ENCODE data around the gene CADPS2.

The CADPS2 gene

DNA sequence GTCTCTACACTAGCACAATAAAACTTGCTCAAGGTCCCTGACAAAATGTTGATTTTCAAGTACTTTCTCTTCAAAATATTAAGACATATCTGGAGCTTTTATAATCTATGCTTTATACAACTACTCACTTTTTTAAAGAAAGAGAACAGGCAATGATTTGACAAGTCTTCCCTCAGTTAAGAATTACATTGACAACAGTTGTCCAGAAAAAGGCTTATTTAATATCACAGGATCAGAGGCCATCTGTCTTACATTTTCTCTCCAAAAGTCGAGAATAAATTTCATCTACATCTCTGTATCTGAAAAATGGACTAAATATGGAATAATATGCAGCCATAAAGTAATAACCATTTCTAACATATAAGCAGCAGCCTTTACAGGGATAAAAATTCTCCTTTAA lies 175.3 kb downstream of the CADPS2 start:
- H3K36me3 ChIP-seq (ENCODE audit: insufficient read depth, low read length) = no peaks in the 10 kb centered on the region
- ATAC-seq (ENCODE audit: insufficient read depth, low read depth) = no peak
- no peak overlapping the region for H3K4me2 ChIP-seq (ENCODE audit: insufficient read depth, low read length)
- H4K20me1 ChIP-seq (ENCODE audit: insufficient read depth, low read length) = no peaks in the 10 kb centered on the region
- H3K4me1 ChIP-seq (ENCODE audit: insufficient read depth, low read length) = no peaks in the 10 kb centered on the region
- no peaks in the 10 kb centered on the region for H3K79me2 ChIP-seq (ENCODE audit: insufficient read depth, low read length)
- H3K4me3 ChIP-seq (ENCODE audit: low read depth in 1 of 2, low read length in 2 of 2) = no peak overlapping the region
- no peak for TF ChIP-seq EZH2 (IDR thresholded peaks at IDR 0.05; ENCODE audit: borderline replicate concordance, low read depth, low read length, severe bottlenecking)
- TF ChIP-seq, protein P1, sequence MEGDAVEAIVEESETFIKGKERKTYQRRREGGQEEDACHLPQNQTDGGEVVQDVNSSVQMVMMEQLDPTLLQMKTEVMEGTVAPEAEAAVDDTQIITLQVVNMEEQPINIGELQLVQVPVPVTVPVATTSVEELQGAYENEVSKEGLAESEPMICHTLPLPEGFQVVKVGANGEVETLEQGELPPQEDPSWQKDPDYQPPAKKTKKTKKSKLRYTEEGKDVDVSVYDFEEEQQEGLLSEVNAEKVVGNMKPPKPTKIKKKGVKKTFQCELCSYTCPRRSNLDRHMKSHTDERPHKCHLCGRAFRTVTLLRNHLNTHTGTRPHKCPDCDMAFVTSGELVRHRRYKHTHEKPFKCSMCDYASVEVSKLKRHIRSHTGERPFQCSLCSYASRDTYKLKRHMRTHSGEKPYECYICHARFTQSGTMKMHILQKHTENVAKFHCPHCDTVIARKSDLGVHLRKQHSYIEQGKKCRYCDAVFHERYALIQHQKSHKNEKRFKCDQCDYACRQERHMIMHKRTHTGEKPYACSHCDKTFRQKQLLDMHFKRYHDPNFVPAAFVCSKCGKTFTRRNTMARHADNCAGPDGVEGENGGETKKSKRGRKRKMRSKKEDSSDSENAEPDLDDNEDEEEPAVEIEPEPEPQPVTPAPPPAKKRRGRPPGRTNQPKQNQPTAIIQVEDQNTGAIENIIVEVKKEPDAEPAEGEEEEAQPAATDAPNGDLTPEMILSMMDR (IDR thresholded peaks at IDR 0.05; ENCODE audit: borderline replicate concordance, extremely low read depth, low read length, poor library complexity, severe bottlenecking) = no peak
- H2AFZ ChIP-seq (ENCODE audit: low read depth, low read length) = no peak overlapping the region
- no peak overlapping the region for H3K27ac ChIP-seq (ENCODE audit: low read length)
- H3K9ac ChIP-seq (ENCODE audit: low read depth, low read length) = no peak overlapping the region
- H3K27me3 ChIP-seq (ENCODE audit: insufficient read depth, low read length, poor library complexity) = no peaks in the 10 kb centered on the region
- DNase-seq = no peak
- no peaks in the 10 kb centered on the region for H3K9me3 ChIP-seq (ENCODE audit: insufficient read depth, low read length, severe bottlenecking)

DNA sequence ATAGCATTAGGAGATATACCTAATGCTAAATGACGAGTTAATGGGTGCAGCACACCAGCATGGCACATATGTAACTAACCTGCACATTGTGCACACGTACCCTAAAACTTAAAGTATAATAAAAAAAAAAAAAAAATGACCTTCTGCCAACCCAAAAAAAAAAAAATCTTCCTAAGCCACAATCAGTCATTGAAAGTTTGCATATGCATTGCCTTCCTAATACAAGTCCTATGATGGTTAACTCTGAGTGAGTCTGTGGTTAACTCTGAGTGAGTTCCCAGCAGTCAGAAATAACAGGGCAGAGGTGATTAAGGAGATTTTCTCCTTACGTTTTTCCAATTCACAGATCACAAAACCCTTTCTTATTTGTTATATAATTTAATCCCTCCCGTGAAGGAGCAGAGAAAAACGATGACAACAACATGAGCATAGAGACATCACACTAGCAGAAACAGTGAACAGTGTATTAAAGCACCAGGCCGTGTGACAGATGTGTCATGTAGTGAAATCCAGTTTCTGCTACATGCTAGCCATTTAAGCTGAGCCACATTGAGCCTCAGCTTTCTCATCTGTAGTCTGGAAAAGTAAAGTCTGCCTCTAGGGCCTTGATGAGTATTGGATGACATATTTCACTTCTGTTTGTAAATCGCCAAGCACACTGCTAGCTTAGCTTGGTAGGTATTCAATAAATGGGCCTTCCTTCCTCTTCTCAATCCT lies 176.2 kb downstream of the CADPS2 start:
- ATAC-seq (ENCODE audit: insufficient read depth, low read depth) (no peak), DNase-seq (no peak)
- H3K79me2 ChIP-seq (ENCODE audit: insufficient read depth, low read length) = no peaks in the 10 kb centered on the region
- no peaks in the 10 kb centered on the region for H3K9me3 ChIP-seq (ENCODE audit: insufficient read depth, low read length, severe bottlenecking)
- no peak for TF ChIP-seq EZH2 (IDR thresholded peaks at IDR 0.05; ENCODE audit: borderline replicate concordance, low read depth, low read length, severe bottlenecking)
- TF ChIP-seq, protein P1 (IDR thresholded peaks at IDR 0.05; ENCODE audit: borderline replicate concordance, extremely low read depth, low read length, poor library complexity, severe bottlenecking) = no peak
- no peak overlapping the region for H3K4me2 ChIP-seq (ENCODE audit: insufficient read depth, low read length)
- H3K4me3 ChIP-seq (ENCODE audit: low read depth in 1 of 2, low read length in 2 of 2) = no peak overlapping the region
- H3K27me3 ChIP-seq (ENCODE audit: insufficient read depth, low read length, poor library complexity) = no peaks in the 10 kb centered on the region
- H4K20me1 ChIP-seq (ENCODE audit: insufficient read depth, low read length) = no peaks in the 10 kb centered on the region
- no peaks in the 10 kb centered on the region for H3K36me3 ChIP-seq (ENCODE audit: insufficient read depth, low read length)
- H3K4me1 ChIP-seq (ENCODE audit: insufficient read depth, low read length) = no peaks in the 10 kb centered on the region
- H3K27ac ChIP-seq (ENCODE audit: low read length) = no peak overlapping the region
- H2AFZ ChIP-seq (ENCODE audit: low read depth, low read length) = no peak overlapping the region
- no peak overlapping the region for H3K9ac ChIP-seq (ENCODE audit: low read depth, low read length)

DNA sequence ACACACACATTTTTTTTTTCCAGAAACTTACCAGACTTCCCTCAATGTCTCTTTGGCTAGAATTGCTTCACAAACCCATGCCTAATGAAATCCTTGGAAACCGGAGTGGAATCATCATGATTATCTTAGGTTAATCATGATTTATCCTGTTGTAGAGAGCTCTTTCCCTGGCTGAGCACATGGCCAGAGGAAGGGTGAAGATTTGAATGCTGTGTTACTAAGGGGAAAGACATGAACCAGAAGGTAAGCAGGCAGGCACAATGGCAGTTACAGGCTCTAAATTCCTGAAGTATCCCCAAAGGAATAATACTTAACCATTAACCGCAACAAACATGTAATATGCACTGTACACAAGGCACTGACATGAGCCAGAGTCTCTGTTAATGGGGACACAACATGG lies 179.4 kb downstream of the CADPS2 start:
- H3K27me3 ChIP-seq (ENCODE audit: insufficient read depth, low read length, poor library complexity) = no peaks in the 10 kb centered on the region
- no peak overlapping the region for H3K9ac ChIP-seq (ENCODE audit: low read depth, low read length)

More for the DNA sequence above, 179.4 kb downstream of the CADPS2 start:
- no peak overlapping the region for H3K27ac ChIP-seq (ENCODE audit: low read length)
- H3K9me3 ChIP-seq (ENCODE audit: insufficient read depth, low read length, severe bottlenecking) = no peaks in the 10 kb centered on the region
- H3K4me2 ChIP-seq (ENCODE audit: insufficient read depth, low read length) = no peak overlapping the region
- no peaks in the 10 kb centered on the region for H3K79me2 ChIP-seq (ENCODE audit: insufficient read depth, low read length)
- no peaks in the 10 kb centered on the region for H4K20me1 ChIP-seq (ENCODE audit: insufficient read depth, low read length)
- ATAC-seq (ENCODE audit: insufficient read depth, low read depth) (no peak), DNase-seq (no peak)
- H3K4me3 ChIP-seq (ENCODE audit: low read depth in 1 of 2, low read length in 2 of 2) = no peak overlapping the region
- no peaks in the 10 kb centered on the region for H3K4me1 ChIP-seq (ENCODE audit: insufficient read depth, low read length)
- TF ChIP-seq, protein P1 (IDR thresholded peaks at IDR 0.05; ENCODE audit: borderline replicate concordance, extremely low read depth, low read length, poor library complexity, severe bottlenecking) = no peak
- TF ChIP-seq EZH2 (IDR thresholded peaks at IDR 0.05; ENCODE audit: borderline replicate concordance, low read depth, low read length, severe bottlenecking) = no peak
- H2AFZ ChIP-seq (ENCODE audit: low read depth, low read length) = no peak overlapping the region
- H3K36me3 ChIP-seq (ENCODE audit: insufficient read depth, low read length) = no peaks in the 10 kb centered on the region
